ENCODE results near the gene TFG.

The TFG gene

DNA sequence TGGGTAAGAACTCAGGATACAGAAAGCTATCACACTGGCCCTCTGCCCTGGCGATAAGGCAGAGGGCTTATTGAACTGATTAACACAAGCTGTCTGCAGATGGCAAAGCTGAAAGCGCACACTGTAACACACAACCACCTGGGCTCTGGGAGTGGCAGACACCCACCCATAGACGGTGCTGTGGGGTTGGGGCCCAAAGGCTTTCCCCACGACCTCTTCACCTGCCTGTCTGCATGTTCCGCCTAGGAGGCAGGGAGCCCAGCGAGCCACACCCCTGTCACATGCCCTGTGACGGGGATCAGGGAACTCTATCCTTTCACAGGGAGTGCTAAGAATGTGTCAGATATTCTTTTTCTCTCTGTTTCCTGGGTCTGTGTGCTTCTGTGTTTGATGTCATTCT lies 12.1 kb upstream of the TFG start:
- no peak for DNase-seq
- H3K36me3 Mint-ChIP-seq, result no peaks in the 10 kb centered on the region
- H3K4me3 Mint-ChIP-seq, result no peak overlapping the region
- H3K27me3 Mint-ChIP-seq, result peaks cover 38% of the 10 kb centered on the region
- no peaks in the 10 kb centered on the region for H3K9me3 Mint-ChIP-seq
- H3K27ac Mint-ChIP-seq, result no peak overlapping the region
- H3K4me1 Mint-ChIP-seq, result no peaks in the 10 kb centered on the region
- CTCF ChIA-PET, result interaction anchor here (1.0 kb wide), 1 partner anchor 29 kb away, joined by 3 read pairs; no protein-coding TSS in a partner anchor

DNA sequence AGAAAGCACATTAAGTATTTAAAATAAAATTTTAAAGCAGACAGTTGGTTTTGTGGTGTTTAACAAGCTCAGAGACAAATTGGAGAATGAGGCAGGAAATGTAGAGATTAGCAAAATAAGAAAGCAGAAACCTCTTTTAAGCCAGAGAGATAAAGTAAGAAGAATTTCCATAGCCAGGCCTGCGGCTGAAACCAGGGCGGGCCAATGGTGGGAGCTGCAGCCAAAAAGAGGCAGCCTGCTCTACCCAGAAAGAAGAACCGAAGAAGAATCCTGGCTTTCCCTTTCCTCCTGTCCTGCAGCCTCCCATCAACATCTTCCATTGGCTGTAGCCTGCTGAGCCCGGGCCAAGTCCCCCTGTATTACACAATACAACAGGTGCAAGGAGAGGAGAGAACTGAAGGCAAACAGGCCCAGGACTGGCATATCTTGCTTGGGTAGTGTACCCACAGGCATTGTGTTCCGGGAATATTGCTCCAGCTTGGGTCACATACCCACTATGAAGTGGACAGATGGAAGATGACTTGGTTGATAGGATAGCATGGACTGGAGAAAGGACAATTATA lies 11.5 kb upstream of the TFG start:
- Mint-ChIP-seq H3K4me3 (no peak overlapping the region), H3K27me3 (peaks cover 40% of the 10 kb centered on the region), H3K4me1 (no peaks in the 10 kb centered on the region), H3K27ac (no peak overlapping the region), H3K36me3 (no peaks in the 10 kb centered on the region), H3K9me3 (no peaks in the 10 kb centered on the region)
- CTCF ChIA-PET, result no interaction called here
- DNase-seq, result no peak

DNA sequence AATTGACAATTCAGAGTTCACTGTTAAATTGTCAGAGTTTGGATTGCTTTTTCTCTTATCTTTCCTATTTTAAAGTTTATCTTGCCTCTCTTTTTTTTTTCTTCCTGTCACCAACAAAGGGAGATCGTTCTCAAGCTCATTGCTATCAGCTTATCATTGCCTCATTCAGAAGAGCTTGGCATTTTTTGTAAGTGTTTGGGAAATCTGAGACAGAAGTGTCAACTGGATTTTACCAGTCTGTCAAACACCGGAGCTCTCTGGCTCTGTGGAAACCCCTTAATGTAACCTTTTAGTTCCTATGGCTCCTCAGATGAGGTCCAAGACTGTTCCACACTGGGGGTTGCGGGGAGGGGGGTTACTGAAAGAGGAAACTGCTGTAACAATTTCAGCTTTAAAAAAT lies 10.6 kb upstream of the TFG start:
- Mint-ChIP-seq H3K9me3 (no peaks in the 10 kb centered on the region), H3K4me1 (no peaks in the 10 kb centered on the region), H3K4me3 (no peak overlapping the region), H3K27me3 (peaks cover 40% of the 10 kb centered on the region), H3K27ac (no peak overlapping the region), H3K36me3 (no peaks in the 10 kb centered on the region)
- CTCF ChIA-PET, result no interaction called here
- no peak for DNase-seq

DNA sequence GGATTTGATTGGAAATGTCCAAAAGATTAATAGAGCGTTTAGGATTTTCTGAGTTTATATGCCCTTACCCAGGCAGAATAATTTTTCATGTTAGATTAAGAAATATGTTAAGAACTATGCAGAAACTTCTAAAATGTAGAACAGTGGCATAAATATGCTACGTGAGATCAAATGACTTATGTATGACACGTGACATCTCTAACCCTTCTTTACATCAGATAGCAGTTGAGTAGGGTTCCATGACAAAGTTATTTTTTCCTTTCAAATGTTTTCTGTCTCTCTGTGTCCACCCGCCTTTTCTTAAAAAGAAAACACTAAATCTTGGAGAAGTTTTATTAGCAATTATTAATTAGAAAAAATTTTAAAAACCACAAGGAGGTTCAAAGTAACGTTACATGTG lies 8.6 kb upstream of the TFG start:
- CTCF ChIA-PET, result no interaction called here

DNA sequence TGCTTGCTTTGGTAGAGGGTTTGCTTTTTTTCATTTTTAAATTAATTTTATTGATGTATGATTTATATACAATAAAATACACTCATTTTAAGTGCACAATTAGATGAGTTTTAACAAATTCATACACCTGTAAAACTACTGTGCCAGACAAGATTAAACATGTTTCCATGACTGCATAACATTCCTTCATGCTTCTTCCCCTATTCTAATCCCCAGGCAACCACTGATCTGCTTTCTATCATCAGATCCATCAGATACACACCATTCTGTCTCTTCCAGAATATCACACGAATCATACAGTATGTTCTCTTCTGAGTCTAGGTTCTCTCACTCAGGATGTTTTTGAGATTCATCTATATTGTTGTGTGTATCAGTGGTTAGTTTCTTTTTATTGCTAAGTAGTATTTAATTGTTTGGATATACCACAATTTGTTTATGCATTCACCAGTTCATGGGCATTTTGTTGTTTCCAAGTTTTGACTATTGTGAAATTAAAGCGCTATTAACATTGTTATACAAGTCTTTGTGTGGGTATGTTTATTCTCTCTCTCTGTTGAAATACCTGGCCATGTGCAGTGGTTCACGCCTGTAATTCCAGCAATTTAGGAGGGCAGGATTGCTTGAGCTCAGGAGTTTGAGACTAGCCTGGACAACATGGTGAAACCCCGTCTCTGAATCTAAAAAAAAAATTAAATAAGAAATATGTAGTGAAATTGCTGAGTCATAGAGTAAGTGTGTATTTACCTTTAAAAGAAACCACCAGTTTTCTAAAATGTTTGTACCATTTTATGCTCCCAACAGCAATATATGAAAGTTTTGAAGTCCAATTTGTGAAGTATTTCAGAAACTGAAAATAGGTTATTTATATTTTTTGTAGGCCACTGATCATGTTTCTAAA lies 7.0 kb upstream of the TFG start:
- no peaks in the 10 kb centered on the region for H3K36me3 Mint-ChIP-seq
- no peaks in the 10 kb centered on the region for H3K4me1 Mint-ChIP-seq
- no peak for DNase-seq
- H3K9me3 Mint-ChIP-seq, result no peaks in the 10 kb centered on the region
- H3K27me3 Mint-ChIP-seq, result peaks cover 31% of the 10 kb centered on the region
- no peak overlapping the region for H3K27ac Mint-ChIP-seq
- no peak overlapping the region for H3K4me3 Mint-ChIP-seq
- CTCF ChIA-PET, result no interaction called here

More for the DNA sequence above, 8.6 kb upstream of the TFG start:
- DNase-seq, result no peak
- H3K27ac Mint-ChIP-seq, result no peak overlapping the region
- no peak overlapping the region for H3K4me3 Mint-ChIP-seq
- peaks cover 38% of the 10 kb centered on the region for H3K27me3 Mint-ChIP-seq
- no peaks in the 10 kb centered on the region for H3K36me3 Mint-ChIP-seq
- H3K9me3 Mint-ChIP-seq, result no peaks in the 10 kb centered on the region
- no peaks in the 10 kb centered on the region for H3K4me1 Mint-ChIP-seq

DNA sequence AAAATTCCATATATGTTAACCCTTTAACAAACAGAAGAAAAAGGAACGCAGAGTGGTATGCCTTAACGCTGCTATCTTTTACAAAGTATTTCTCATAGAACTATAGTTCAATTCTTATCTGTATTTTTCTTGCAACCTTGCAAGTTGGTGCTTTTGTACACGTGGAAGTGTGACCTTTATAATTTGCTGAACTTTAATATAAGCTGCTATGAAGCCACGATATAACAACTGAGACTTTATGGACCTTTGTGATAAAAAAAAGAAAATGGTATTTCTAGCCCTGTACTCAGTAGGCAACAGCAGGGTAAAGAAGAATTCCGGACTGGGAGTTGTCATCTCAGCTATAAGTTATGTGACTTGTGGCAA lies 6.3 kb upstream of the TFG start:
- Mint-ChIP-seq H3K9me3 (no peaks in the 10 kb centered on the region), H3K27me3 (peaks cover 27% of the 10 kb centered on the region), H3K4me3 (no peak overlapping the region), H3K4me1 (no peaks in the 10 kb centered on the region), H3K36me3 (no peaks in the 10 kb centered on the region), H3K27ac (no peak overlapping the region)
- DNase-seq, result no peak
- CTCF ChIA-PET, result no interaction called here

DNA sequence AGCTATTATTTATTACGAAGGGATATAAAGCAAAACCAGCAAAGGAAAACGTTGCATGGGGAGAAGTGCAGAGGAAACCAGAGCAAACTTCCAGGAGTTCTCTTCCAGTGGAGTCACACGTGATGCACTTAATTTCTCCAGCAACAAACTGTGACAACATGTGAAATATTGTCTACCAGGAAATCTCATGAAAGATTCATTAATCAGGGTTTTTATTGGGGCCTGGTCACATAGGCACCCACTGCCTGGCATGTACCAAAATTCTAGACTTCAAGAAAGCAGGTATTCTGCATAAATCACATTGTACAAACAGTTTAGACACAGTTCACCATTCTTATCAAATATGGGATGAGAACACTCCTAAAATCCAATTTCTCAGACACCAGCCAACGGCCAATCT lies 5.4 kb upstream of the TFG start:
- H3K4me1 Mint-ChIP-seq, result peaks cover 7% of the 10 kb centered on the region
- H3K27ac Mint-ChIP-seq, result no peak overlapping the region
- no peak for DNase-seq
- peaks cover 5% of the 10 kb centered on the region for H3K9me3 Mint-ChIP-seq
- no peak overlapping the region for H3K4me3 Mint-ChIP-seq
- peaks cover 5% of the 10 kb centered on the region for H3K36me3 Mint-ChIP-seq
- CTCF ChIA-PET, result no interaction called here
- H3K27me3 Mint-ChIP-seq, result peaks cover 19% of the 10 kb centered on the region

DNA sequence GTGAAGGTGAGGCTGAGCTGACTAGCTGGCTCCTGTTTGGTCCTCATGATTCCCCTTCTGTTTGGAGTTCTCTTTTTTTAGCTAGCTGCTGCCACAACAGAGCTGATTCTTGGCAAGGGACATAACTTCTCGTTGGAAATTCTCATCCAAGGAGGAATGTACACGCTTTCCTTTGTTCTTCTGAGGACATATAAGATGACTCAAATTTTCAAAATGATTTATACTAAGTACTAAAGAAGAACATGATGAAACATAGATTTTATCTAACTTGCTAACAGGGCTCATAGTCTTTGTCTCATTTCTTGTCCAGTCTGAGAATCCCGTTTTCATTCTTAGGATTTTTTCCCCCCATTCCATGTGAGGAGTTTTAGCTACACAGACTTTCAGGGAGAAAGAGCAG lies 2.9 kb upstream of the TFG start:
- Mint-ChIP-seq H3K27me3 (peaks cover 19% of the 10 kb centered on the region), H3K36me3 (peaks cover 14% of the 10 kb centered on the region), H3K9me3 (peaks cover 7% of the 10 kb centered on the region), H3K4me3 (no peak overlapping the region), H3K27ac (no peak overlapping the region), H3K4me1 (peaks cover 22% of the 10 kb centered on the region)
- CTCF ChIA-PET, result interaction anchor here (1.0 to 1.2 kb wide), 2 partner anchors 30 to 38 kb away, joined by 3 read pairs; no protein-coding TSS in a partner anchor
- DNase-seq, result no peak

DNA sequence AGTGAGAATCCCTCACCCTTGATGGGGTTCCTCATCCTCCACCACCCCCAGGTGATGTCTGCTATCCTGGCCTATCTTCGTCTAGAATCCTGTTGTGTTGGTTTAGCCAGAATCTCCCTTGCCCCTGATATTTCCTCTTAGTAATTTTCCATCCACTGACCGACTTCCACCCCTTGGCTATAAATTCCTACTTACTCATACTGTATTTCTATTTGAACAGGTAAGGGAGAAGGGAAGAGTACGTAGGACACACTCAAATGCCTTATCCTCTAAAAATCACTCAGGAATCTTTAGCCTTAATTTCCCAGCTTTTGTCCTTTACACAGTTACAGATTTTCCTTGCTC lies 678 bp upstream of the TFG start:
- Mint-ChIP-seq H3K9me3 (peaks cover 7% of the 10 kb centered on the region), H3K4me1 (peaks cover 41% of the 10 kb centered on the region), H3K27ac (peak overlapping the region; percentile 94), H3K27me3 (peaks cover 11% of the 10 kb centered on the region), H3K36me3 (peaks cover 29% of the 10 kb centered on the region), H3K4me3 (peak overlapping the region; percentile 76)
- DNase-seq, result no peak
- CTCF ChIA-PET, result interaction anchor here (0.7 to 2.5 kb wide), 3 partner anchors 106 to 303 kb away, joined by 3 to 7 read pairs (median 3); no protein-coding TSS in a partner anchor

DNA sequence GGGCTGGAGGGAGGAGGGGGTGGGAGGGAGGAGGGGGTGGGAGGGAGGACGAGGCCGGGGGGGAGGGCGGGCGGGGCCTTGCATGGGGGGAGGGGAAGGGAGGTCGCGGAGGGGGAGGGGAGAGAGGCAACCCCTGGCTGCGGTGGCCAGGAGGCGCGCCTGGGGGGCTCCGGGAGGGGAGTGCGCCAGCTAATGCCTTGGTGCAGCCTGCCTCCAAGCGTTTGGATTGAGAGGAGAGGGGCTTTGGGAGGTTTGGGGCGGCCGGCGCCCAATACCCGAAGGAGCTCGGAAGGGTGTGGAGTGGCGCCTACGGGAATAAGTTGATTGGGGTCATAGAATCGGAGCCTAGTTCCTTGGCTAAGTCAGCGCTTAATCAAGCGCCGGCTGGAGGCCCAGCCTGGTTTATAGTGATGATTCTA lies 557 bp downstream of the TFG start:
- Mint-ChIP-seq H3K9me3 (peaks cover 7% of the 10 kb centered on the region), H3K4me1 (peaks cover 42% of the 10 kb centered on the region), H3K4me3 (peak overlapping the region; percentile 76), H3K36me3 (peaks cover 38% of the 10 kb centered on the region), H3K27me3 (peaks cover 11% of the 10 kb centered on the region), H3K27ac (peak overlapping the region; percentile 82)
- CTCF ChIA-PET, result interaction anchor here (0.8 to 2.5 kb wide), 14 partner anchors 10 to 892 kb away, joined by 3 to 7 read pairs (median 3); partner anchors contain the start of gene CMSS1
- peak; percentile 61 for DNase-seq

DNA sequence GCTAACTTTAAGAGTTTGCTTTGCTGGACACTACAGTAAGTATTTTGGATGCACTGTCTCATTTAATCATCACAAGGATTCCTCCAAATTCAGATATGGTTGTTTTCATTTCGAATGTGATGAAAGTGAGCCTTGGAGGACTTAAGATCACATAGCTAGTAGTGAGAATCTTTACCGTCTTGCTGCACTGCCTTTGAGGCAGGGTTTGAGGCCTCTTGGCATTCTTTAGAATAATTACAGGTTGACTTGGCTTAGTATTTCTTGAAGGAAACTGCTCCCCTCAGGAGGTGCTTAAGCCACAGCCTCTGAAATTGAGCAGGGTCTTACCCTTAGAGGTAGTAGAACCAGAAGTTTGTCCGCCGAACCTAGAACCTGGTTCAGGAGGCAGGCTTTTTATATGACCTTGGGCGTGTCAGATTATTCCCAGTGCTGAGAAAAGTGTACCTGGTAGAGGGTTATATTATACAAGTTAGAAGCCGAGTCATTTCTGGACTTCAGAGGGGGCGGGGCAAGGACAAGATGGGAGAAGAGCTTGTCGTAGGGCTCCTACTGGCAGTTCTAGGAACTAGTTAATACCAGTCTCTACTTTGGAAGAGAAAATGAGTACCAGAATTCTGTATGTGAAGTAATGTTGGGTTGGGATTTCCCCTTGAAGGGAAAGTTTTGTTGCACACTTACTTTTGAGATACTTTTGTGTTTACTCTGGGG lies 1.1 kb downstream of the TFG start:
- peak overlapping the region; percentile 82 for H3K27ac Mint-ChIP-seq
- peaks cover 43% of the 10 kb centered on the region for H3K36me3 Mint-ChIP-seq
- peaks cover 7% of the 10 kb centered on the region for H3K27me3 Mint-ChIP-seq
- H3K9me3 Mint-ChIP-seq, result peaks cover 7% of the 10 kb centered on the region
- CTCF ChIA-PET, result interaction anchor here (0.6 to 2.5 kb wide), 19 partner anchors 9 to 893 kb away, joined by 3 to 7 read pairs (median 3); partner anchors contain the start of gene CMSS1
- H3K4me3 Mint-ChIP-seq, result peak overlapping the region; percentile 76
- peaks cover 47% of the 10 kb centered on the region for H3K4me1 Mint-ChIP-seq
- DNase-seq, result peak; percentile 75

DNA sequence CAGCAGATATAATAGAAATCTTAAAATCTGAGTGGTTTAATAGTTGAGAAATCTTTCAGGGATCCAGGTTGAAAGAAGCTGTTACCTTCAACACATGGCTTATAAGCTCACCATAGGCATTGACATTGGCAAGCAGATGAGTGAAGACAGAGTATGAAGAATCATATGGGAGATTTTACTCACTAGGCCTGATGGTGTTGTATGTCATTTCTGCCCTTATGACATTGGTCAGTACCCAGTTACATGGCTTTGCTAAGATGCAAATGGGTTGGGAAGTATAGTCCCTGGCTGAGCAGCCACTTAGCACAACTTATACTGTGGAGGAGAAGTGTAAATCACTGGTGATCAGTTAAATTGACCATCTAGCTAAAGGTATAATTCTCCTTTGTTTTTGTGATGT lies 5.9 kb downstream of the TFG start:
- Mint-ChIP-seq H3K27me3 (no peaks in the 10 kb centered on the region), H3K4me1 (peaks cover 60% of the 10 kb centered on the region), H3K4me3 (no peak overlapping the region), H3K36me3 (peaks cover 61% of the 10 kb centered on the region), H3K9me3 (no peaks in the 10 kb centered on the region), H3K27ac (no peak overlapping the region)
- DNase-seq, result no peak
- CTCF ChIA-PET, result interaction anchor here (0.7 kb wide), 1 partner anchor 10 kb away, joined by 5 read pairs; no protein-coding TSS in a partner anchor

DNA sequence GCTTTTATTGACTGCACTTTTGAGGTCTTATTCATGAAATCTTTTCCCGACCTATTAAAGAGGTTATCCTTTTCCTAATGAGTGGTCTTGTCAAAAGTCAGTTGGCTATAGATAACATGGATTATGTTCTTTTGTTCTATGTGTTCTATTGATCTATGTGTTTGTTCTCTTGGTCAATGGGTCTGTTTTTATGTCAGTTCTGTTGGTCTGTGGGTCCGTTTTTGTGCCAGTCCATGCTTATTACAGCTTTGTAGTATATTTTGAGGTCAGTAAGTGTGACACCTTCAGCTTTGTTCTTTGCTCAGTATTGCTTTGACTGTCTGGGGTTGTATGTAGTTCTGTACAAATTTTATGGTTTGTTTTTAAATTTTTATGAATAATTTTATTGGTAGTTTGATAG lies 7.8 kb downstream of the TFG start:
- H3K9me3 Mint-ChIP-seq, result no peaks in the 10 kb centered on the region
- CTCF ChIA-PET, result interaction anchor here (0.9 kb wide), 1 partner anchor 254 kb away, joined by 5 read pairs; no protein-coding TSS in a partner anchor
- H3K4me3 Mint-ChIP-seq, result no peak overlapping the region
- peaks cover 45% of the 10 kb centered on the region for H3K4me1 Mint-ChIP-seq
- DNase-seq, result no peak
- peaks cover 63% of the 10 kb centered on the region for H3K36me3 Mint-ChIP-seq
- no peaks in the 10 kb centered on the region for H3K27me3 Mint-ChIP-seq
- H3K27ac Mint-ChIP-seq, result no peak overlapping the region

All from activated naive CD4-positive, alpha-beta T cell treated with anti-CD3 and anti-CD28 coated beads, Interleukin-2, amount 10 ng/mL, durations not matched to agents 7 days and 5 days (primary cell).